Thymus (tissue), 11 donors: ENCODE results near the gene PRDM16. TPM values are rescaled to one million over a fixed set of nuclear protein-coding genes. Genes with fewer than 3 reads are reported as not detected.

Experiments
- DNase-seq, 9 donors: peaks; one replicate each; pipeline ENCODE4 v3.0.0-alpha.2; 2013; ENCODE audit warnings: low spot score in 9 of 9, low read depth in 6 of 9, missing footprints in 1 of 9
- H3K27ac ChIP-seq, 2 donors: one replicate each; pipeline ENCODE4 v1.5.1; 2013; ENCODE audit warnings: control low read depth in 1 of 2, low read depth in 1 of 2, low read length in 1 of 2, mild to moderate bottlenecking in 1 of 2, moderate library complexity in 1 of 2
- H3K27me3 ChIP-seq, 2 donors: one replicate each; pipeline ENCODE4 v1.5.1; 2013; ENCODE audit warnings: low read length in 1 of 2; ENCODE audit not compliant: control insufficient read depth in 2 of 2, insufficient read depth in 1 of 2
- H3K36me3 ChIP-seq, 2 donors: one replicate each; pipeline ENCODE4 v1.5.1; 2013; ENCODE audit warnings: low read length in 1 of 2, mild to moderate bottlenecking in 1 of 2, moderate library complexity in 1 of 2; ENCODE audit not compliant: control insufficient read depth in 2 of 2, insufficient read depth in 2 of 2
- H3K4me1 ChIP-seq, 2 donors: one replicate each; pipeline ENCODE4 v1.5.1; 2013; ENCODE audit warnings: low read length in 2 of 2; ENCODE audit not compliant: control insufficient read depth in 2 of 2, insufficient read depth in 2 of 2
- H3K4me3 ChIP-seq, 2 donors: one replicate each; pipeline ENCODE4 v1.5.1; 2013; ENCODE audit warnings: low read length in 2 of 2, control low read depth in 1 of 2, mild to moderate bottlenecking in 1 of 2
- H3K9me3 ChIP-seq, 2 donors: one replicate each; pipeline ENCODE4 v1.5.1; 2013; ENCODE audit warnings: low read length in 1 of 2, mild to moderate bottlenecking in 1 of 2; ENCODE audit not compliant: control insufficient read depth in 2 of 2, insufficient read depth in 1 of 2
- WGBS: extraction: QIAGEN DNeasy Blood & Tissue Kit; methylation state at CpG from one replicate; pipeline ENCODE4 v1.1.7; 2013; 5-methylcytosine and 5-hydroxymethylcytosine counted together
- polyA plus RNA-seq: library from polyadenylated mRNA; stranded (reverse); fragments of 200-250 nt; gene quantifications from one replicate; pipeline ENCODE4 v1.2.3, GENCODE V29; 2013
- total RNA-seq: library from RNA; stranded (reverse); fragments of 120-200 nt; gene quantifications from one replicate; pipeline ENCODE4 v1.2.4, GENCODE V29; 2013
- donor health status: healthy.

PRDM16 gene
- total and polyA plus RNA-seq, 2 donors: 0.09 to 0.55 TPM

- no peak overlapping the region for H3K27ac ChIP-seq
- H3K27me3 ChIP-seq: no peaks in the 10 kb centered on the region
- H3K4me3 ChIP-seq: no peak overlapping the region
- 96% methylated on average over 12 of the region's 12 CpGs for WGBS
- DNase-seq: no peak
- H3K36me3 ChIP-seq: no peaks in the 10 kb centered on the region
- H3K4me1 ChIP-seq: no peaks in the 10 kb centered on the region
- H3K9me3 ChIP-seq: peaks cover 1 to 4% of the 10 kb centered on the region in 2 donors
Measured at GRCh38 chr1:3339856-3340255, 270.9 kb downstream of the PRDM16 start.

DNA sequence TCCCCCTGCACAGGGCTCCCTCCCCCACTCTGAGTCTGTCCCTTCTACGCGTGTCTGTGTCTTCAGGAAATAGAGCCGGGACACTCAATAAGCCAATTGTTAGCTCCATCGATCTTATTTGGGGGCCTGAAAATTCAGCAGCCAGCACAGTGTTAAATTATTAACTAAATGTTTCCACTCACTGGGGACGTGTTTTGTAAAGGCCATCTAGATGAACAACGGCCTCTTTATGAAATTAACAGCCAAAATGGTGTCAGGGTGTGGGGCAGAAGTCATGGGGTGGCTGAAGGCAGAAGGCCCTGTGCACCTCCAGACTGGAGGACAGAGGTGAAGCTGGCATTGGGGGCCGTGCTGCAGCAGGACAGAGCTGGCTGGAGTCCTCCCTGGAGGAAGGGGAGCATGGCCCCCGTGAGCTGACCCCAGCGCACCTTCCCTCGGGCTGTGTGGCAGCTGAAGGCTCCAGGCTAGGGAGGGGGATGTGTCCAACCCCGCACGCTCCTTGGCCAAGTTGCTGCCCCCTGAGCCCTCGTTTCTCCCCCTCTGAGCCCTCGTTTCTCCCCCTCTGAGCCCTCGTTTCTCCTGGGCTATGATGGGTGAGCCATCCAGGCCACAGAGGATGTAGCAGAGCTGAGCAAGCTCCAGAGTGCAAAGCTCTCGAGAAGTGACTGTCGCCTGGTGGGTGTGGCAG lies 271.7 kb downstream of the PRDM16 start:
- H3K27me3 ChIP-seq: no peaks in the 10 kb centered on the region
- no peak overlapping the region for H3K4me3 ChIP-seq
- H3K4me1 ChIP-seq: no peaks in the 10 kb centered on the region
- peaks cover 3 to 4% of the 10 kb centered on the region in 2 donors for H3K9me3 ChIP-seq
- H3K27ac ChIP-seq: no peak overlapping the region
- WGBS: 91% methylated on average over 17 of the region's 17 CpGs
- H3K36me3 ChIP-seq: no peaks in the 10 kb centered on the region
- no peak for DNase-seq

- H3K4me1 ChIP-seq: no peaks in the 10 kb centered on the region
- H3K27ac ChIP-seq: no peak overlapping the region
- no peak overlapping the region for H3K4me3 ChIP-seq
- H3K27me3 ChIP-seq: no peaks in the 10 kb centered on the region
- no peak for DNase-seq
- no peaks in the 10 kb centered on the region for H3K36me3 ChIP-seq
- H3K9me3 ChIP-seq: peaks cover 3 to 4% of the 10 kb centered on the region in 2 donors
- 98% methylated on average over 26 of the region's 26 CpGs for WGBS
Measured at GRCh38 chr1:3341236-3341994, 272.4 kb downstream of the PRDM16 start.

GRCh38 chr1:3342960-3343359 lies 274.0 kb downstream of the PRDM16 start:
- Histone ChIP-seq H3K27me3 (no peaks in the 10 kb centered on the region), H3K4me1 (no peaks in the 10 kb centered on the region), H3K9me3 (peaks cover 3% of the 10 kb centered on the region in 2 donors), H3K27ac (no peak overlapping the region), H3K36me3 (no peaks in the 10 kb centered on the region), H3K4me3 (no peak overlapping the region)
- no peak for DNase-seq
- WGBS: 98% methylated on average over 5 of the region's 5 CpGs

- DNase-seq: no peak
- Histone ChIP-seq H3K36me3 (no peaks in the 10 kb centered on the region), H3K27me3 (no peaks in the 10 kb centered on the region), H3K4me3 (no peak overlapping the region), H3K27ac (no peak overlapping the region), H3K9me3 (peaks cover 3% of the 10 kb centered on the region in 2 donors), H3K4me1 (no peaks in the 10 kb centered on the region)
Measured at GRCh38 chr1:3344395-3344794, 275.4 kb downstream of the PRDM16 start.

DNA sequence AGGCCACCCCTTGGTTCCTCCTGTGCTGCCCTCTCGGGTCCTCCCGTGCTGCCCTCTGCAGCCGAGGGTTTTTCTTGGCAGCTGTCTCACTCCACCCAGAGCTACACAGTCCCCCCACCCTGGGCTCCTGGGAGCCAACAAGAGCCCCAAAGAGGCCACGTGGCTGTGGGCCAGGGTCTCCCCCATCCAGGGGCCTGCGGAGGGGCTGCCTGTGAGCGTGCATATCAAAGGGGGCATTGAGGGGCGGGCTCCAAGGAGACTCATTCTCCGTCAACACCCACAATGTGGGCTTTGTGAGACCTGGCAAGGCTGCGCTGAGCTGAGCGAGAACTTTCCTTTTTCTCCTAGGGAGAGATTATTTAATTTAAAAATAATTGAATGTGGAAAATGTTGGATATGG lies 276.8 kb downstream of the PRDM16 start:
- no peaks in the 10 kb centered on the region for H3K36me3 ChIP-seq
- no peak for DNase-seq
- no peak overlapping the region for H3K27ac ChIP-seq
- H3K9me3 ChIP-seq: peaks cover 3% of the 10 kb centered on the region in 2 donors
- no peaks in the 10 kb centered on the region for H3K4me1 ChIP-seq
- 95% methylated on average over 10 of the region's 10 CpGs for WGBS
- H3K27me3 ChIP-seq: peaks cover 0 to 2% of the 10 kb centered on the region in 2 donors
- no peak overlapping the region for H3K4me3 ChIP-seq

GRCh38 chr1:3346478-3346877 lies 277.5 kb downstream of the PRDM16 start:
- DNase-seq: no peak

DNA sequence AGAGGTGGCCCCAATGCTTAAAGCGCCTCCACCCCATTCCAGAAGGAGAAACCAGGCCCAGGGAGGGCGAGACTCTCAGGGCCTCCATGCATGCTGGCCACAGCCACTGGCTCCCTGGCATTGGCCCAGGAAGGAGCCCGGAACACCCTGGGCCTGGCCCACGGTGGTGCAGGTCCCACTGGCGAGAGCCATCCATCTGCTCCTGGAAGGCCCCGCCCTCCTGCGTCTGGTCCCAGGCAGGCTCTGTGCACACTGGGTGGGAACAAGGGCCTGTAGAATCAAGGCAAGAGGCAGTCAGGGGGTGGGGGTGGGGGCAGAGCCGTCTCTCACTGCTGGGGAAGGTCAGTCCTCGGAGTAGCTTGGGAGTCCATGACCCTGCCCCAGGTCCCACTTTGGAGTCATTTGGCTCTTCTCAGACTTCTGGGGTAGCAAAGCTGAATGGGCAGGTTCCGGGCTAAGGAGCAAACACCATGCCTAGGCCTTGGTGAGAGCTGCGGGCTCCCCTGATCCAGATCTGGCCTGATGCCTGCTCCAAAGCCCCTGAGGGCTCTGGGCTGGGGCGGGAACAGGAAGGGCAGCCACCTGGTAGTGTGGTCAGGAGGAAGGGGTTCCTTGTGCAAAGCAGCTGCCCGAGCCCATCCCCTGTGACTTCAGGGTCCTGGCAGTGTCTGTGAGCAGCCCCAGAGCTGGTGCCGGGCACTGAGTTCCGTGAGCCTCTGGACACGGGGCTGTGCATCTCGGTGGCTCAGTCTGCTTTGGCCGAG lies 278.4 kb downstream of the PRDM16 start:
- Histone ChIP-seq H3K4me1 (no peaks in the 10 kb centered on the region), H3K27ac (no peak overlapping the region), H3K4me3 (no peak overlapping the region), H3K27me3 (peaks cover 0 to 4% of the 10 kb centered on the region in 2 donors), H3K9me3 (peaks cover 3% of the 10 kb centered on the region in 2 donors), H3K36me3 (no peaks in the 10 kb centered on the region)
- 83% methylated on average over 18 of the region's 18 CpGs for WGBS
- no peak for DNase-seq

More at GRCh38 chr1:3346478-3346877, 277.5 kb downstream of the PRDM16 start:
- Histone ChIP-seq H3K36me3 (no peaks in the 10 kb centered on the region), H3K27ac (no peak overlapping the region), H3K27me3 (peaks cover 0 to 4% of the 10 kb centered on the region in 2 donors), H3K4me3 (no peak overlapping the region), H3K4me1 (no peaks in the 10 kb centered on the region), H3K9me3 (peaks cover 3% of the 10 kb centered on the region in 2 donors)
- WGBS: 95% methylated on average over 13 of the region's 13 CpGs
